ENCODE results near the gene TFDP1.

TFDP1 gene

DNA sequence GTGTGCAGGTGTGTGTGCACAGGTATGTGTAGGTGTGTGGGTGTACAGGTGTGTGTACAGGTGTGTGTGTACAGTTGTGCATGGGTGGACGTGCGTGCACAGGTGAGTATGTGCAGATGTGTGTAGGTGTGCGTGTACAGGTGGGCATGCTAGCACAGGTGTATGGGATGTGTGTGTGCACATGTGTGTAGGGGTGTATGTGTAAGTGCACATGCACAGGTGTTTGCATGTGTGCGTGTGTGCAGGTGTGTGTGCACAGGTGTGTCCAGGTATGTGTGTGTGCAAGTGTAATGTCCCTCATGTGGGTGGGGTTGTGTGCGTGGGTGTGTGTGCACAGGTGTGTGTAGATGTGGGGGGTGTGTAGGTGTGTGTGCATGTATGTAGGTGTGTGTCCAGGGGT lies 27.5 kb upstream of the TFDP1 start:
- Histone ChIP-seq H3K4me3 (replicated peaks; ENCODE audit: insufficient read depth, low read length) (no peak overlapping the region), H3K27me3 (ENCODE audit: insufficient read depth, poor library complexity, severe bottlenecking) (no peaks in the 10 kb centered on the region), H3K27ac (replicated peaks) (no peak overlapping the region)
- no peak for TF ChIP-seq POLR2AphosphoS5 (IDR thresholded peaks at IDR 0.05; ENCODE audit: low read depth)
- TF ChIP-seq, protein P1, sequence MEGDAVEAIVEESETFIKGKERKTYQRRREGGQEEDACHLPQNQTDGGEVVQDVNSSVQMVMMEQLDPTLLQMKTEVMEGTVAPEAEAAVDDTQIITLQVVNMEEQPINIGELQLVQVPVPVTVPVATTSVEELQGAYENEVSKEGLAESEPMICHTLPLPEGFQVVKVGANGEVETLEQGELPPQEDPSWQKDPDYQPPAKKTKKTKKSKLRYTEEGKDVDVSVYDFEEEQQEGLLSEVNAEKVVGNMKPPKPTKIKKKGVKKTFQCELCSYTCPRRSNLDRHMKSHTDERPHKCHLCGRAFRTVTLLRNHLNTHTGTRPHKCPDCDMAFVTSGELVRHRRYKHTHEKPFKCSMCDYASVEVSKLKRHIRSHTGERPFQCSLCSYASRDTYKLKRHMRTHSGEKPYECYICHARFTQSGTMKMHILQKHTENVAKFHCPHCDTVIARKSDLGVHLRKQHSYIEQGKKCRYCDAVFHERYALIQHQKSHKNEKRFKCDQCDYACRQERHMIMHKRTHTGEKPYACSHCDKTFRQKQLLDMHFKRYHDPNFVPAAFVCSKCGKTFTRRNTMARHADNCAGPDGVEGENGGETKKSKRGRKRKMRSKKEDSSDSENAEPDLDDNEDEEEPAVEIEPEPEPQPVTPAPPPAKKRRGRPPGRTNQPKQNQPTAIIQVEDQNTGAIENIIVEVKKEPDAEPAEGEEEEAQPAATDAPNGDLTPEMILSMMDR (IDR thresholded peaks at IDR 0.05; ENCODE audit: insufficient read depth, low read length), result no peak
- no peak for TF ChIP-seq SPI1 (IDR thresholded peaks at IDR 0.05; ENCODE audit: borderline replicate concordance, low read depth)
- TF ChIP-seq GABPA (IDR thresholded peaks at IDR 0.05; ENCODE audit: low read depth), result no peak
- TF ChIP-seq REST (IDR thresholded peaks at IDR 0.05; ENCODE audit: insufficient replicate concordance, low read depth), result no peak
- DNase-seq (ENCODE audit: low read depth in 1 of 2, low spot score in 1 of 2), result no peak

GRCh38 chr13:113558461-113558860 lies 26.1 kb upstream of the TFDP1 start:
- H3K4me3 ChIP-seq (replicated peaks; ENCODE audit: insufficient read depth, low read length), result no peak overlapping the region
- TF ChIP-seq REST (IDR thresholded peaks at IDR 0.05; ENCODE audit: insufficient replicate concordance, low read depth) (no peak), GABPA (IDR thresholded peaks at IDR 0.05; ENCODE audit: low read depth) (no peak), SPI1 (IDR thresholded peaks at IDR 0.05; ENCODE audit: borderline replicate concordance, low read depth) (no peak), POLR2AphosphoS5 (IDR thresholded peaks at IDR 0.05; ENCODE audit: low read depth) (no peak)
- TF ChIP-seq, protein P1 (IDR thresholded peaks at IDR 0.05; ENCODE audit: insufficient read depth, low read length), result no peak
- no peaks in the 10 kb centered on the region for H3K27me3 ChIP-seq (ENCODE audit: insufficient read depth, poor library complexity, severe bottlenecking)
- H3K27ac ChIP-seq (replicated peaks), result no peak overlapping the region
- no peak for DNase-seq (ENCODE audit: low read depth in 1 of 2, low spot score in 1 of 2)

GRCh38 chr13:113559061-113559460 lies 25.5 kb upstream of the TFDP1 start:
- no peak overlapping the region for H3K4me3 ChIP-seq (replicated peaks; ENCODE audit: insufficient read depth, low read length)
- no peaks in the 10 kb centered on the region for H3K27me3 ChIP-seq (ENCODE audit: insufficient read depth, poor library complexity, severe bottlenecking)
- TF ChIP-seq SPI1 (IDR thresholded peaks at IDR 0.05; ENCODE audit: borderline replicate concordance, low read depth) (no peak), GABPA (IDR thresholded peaks at IDR 0.05; ENCODE audit: low read depth) (no peak), POLR2AphosphoS5 (IDR thresholded peaks at IDR 0.05; ENCODE audit: low read depth) (no peak), REST (IDR thresholded peaks at IDR 0.05; ENCODE audit: insufficient replicate concordance, low read depth) (no peak)
- TF ChIP-seq, protein P1 (IDR thresholded peaks at IDR 0.05; ENCODE audit: insufficient read depth, low read length), result no peak
- H3K27ac ChIP-seq (replicated peaks), result no peak overlapping the region
- no peak for DNase-seq (ENCODE audit: low read depth in 1 of 2, low spot score in 1 of 2)

Measured in HL-60 (cell line).